Fibroblast of skin of abdomen (primary cell): ENCODE data around the gene JPT2.
"Not testable (repeated sequence)": the region's sequence is repeated elsewhere in the genome, so short reads cannot be mapped to it uniquely, and the experiment has no call there.

ENCODE experiments used
- DNase-seq: peaks from one replicate; pipeline ENCODE4 v3.0.0-alpha.2; 2013

The JPT2 gene

DNA sequence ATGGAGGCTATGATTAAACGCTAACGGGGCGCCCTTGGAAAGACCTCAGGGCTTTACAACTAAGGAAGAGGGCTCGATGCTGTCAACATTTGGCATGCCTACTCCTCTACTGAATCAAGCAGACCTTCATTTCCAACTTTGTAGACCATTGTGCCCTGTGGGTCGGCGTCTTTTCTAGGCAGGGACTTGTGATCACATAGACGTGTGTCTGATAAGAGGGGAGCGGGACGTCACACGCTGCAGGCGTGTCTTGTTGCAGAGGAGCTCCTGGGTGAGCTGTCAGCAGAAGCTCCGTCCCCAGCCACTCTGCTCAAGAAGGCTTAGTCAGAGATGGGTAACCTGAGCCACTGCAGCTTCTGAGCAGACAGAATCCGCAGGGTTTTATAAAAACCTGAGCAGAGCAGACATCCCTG is 30.7 kb downstream of the JPT2 start:
- DNase-seq: peak; percentile 26

DNA sequence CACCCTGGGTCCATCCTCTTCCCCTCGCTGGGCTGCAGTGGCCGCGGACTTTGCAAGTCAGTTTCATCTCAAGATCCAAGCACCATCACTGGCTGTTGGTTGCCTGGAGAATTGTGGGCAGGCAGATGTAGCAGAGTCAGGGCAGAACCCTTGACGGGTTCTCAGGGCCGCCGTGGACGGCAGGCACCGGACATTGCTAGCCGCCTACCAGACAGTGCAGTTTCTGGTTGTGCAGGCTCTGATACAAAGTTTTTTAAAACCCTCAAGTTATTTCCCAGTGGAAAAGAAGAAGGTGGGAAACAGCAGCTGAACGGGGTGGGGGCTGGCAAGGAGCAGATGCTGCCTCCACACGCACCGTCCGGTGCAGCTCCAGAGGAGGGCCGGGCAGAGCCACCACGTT is 31.3 kb downstream of the JPT2 start:
- DNase-seq: no peak

DNA sequence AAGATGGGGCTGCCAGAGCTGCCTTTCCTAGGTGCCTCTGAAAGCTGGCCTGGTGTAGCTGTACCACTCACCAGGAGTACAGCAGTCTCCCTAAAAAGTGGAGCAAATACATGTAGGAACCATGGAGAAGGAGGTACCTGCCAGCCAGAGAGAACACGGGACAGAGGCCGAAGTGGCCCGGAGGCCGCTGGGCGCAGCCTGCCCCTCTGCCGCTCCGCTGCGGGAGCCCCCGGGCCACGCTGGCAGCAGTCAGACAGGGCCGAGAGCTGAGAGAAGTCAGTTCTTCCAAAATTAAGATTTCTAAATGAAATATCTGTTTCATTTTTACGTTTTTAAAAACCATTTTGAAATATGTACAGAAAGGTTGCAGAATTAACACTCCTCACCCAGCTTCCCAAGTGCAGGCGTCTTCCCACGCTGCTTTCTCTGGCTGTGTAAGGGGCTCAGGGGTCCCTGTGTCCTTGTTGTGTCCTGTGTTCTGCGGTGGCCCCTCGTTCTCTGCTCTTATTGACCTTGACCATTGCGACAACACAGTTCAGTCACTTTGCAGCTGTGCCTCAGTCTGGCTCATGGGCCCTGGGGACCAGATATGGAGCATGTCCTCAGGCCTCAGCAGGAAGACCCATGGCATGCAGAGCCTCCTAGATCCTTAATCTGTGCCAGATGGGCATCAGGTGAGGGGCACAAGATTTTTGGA is 32.9 kb downstream of the JPT2 start:
- no peak for DNase-seq

DNA sequence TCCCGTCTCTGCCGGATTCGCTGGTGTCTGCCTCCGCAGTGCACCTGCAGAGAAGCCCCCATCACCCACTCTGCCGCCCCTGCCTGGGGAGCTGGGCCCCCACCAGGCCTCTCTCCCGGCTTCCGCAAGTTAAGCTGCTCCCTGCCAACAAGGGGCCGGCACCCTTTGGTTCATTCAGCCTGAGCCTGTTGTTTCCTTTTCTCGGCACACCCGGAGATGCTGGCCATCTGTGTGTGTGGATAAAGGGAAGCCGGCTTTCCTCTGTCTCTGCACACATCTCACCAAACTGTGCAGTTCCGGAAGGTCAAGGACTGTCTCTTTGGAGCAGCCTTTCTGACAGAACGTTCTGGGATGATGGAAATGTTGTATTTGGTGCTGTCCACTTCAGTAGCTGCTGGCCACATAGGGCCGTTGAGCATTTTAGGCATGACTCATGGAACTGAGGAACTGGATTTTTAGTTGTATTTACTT is 34.7 kb downstream of the JPT2 start:
- no peak for DNase-seq

DNA sequence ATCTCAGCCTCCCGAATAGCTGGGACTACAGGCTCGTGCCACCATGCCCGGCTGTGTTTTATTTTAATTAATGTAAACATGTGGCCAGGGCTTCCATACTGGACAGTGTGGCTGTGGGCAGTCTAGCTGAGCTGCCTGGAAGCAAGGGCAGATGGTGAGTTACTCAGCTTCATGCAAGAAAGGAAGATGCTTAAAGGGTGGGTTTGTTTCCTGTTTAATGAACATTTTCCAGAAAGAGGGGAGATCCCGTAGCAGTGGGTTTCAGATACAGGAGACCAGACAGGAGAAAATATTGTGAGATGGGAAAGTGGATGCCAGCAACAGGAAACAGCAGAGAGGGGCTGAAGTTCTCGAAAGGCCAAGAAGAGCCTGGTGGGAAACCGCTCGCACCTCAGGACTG is 35.3 kb downstream of the JPT2 start:
- no peak for DNase-seq

DNA sequence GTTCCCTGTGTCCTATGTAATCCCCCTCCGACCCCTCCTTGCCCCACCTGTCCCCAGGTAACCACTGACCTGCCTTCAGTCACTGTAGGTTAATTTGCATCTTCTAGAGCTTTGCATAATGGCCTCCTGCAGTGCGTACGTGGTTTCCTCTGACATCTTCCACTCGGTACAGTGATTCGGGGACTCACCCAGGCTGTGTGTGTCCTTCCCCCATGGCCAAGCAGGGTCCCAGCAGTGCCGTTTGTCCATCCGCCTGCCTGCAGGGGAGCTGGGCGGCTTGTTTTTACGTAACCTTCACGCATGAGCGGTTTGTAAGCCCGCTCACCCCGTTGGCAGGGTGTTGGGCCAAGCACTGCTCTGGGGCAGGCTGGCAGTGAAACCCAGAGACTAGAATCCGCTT is 35.9 kb downstream of the JPT2 start:
- no peak for DNase-seq

DNA sequence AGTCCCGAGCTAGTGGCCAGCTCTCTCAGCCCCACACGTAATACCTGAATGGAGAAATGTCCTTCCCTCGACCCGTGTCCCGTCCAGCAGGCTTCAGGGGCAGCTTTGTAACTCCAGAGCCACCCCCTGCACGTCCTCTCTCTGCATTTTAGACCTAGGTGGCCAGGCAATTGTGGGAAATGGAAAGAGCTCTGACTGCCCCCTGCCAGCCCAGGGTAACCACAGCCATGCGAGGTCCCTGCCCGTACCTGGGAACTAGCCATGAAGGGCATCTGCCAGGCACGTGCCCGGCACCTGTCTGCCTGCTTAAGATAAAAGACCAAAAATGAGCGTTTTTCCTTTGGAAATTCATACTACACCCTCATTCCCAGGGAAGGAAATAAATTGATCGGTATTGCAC is 37.1 kb downstream of the JPT2 start:
- no peak for DNase-seq

DNA sequence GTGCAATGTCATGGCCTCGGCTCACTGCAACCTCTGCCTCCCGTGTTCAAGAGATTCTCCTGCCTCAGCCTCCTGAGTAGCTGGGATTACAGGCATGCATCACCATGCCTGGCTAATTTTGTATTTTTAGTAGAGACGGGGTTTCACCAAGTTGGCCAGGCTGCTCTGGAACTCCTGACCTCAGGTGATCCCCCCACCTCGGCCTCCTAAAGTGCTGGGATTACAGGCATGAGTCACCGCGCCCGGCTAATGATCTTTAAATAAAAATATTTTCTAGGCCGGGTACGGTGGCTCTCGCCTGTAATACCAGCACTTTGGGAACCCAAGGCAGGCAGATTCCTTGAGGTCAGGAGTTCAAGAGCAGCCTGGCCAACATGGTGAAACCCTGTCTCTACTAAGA is 40.2 kb downstream of the JPT2 start:
- DNase-seq: not testable (repeated sequence)

DNA sequence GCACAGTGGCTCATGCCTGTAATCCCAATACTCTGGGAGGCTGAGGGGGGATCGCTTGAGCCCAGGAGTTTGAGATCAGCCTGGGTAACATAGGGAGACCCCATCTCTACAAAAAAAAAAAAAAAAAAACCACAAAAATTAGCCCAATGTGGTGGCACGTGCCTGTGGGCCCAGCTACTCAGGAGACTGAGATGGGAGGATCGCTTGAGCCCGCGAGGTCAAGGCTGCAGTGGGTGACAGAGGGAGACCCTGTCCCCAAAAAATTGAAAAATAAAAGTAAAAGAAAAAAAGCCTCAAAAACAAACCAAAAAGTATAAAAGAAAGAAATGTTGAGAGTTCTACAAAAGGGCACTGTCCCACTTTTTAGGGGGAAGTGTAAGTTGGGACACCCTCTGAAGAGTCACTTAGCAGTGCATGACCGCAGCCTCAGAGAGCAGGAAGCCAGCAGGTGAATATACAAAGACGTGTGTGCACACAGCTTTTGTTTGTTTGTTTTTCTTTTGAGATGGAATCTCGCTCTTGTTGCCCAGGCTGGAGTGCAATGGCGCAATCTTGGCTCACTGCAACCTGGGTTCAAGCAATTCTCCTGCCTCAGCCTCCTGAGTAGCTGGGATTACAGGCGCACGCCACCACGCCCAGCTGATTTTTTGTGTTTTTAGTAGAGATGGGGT is 41.6 kb downstream of the JPT2 start:
- not testable (repeated sequence) for DNase-seq

DNA sequence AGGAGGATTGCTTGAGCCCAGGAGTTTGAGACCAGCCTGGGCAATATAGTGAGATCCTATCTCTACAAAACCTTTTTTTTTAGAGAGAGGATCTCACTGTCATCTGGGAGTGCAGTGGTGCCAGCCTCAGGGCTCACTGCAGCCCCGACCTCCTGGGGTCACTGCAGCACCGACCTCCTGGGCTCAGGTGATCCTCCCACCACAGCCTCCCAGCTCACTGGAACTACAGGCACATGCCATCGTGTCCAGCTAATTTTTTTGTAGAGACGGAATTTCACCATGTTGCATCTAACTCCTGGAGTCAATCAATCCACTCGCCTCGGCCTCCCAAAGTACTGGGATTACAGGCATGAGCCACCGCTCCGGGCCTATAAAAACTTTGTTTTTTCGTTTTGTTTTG is 43.3 kb downstream of the JPT2 start:
- no peak for DNase-seq

DNA sequence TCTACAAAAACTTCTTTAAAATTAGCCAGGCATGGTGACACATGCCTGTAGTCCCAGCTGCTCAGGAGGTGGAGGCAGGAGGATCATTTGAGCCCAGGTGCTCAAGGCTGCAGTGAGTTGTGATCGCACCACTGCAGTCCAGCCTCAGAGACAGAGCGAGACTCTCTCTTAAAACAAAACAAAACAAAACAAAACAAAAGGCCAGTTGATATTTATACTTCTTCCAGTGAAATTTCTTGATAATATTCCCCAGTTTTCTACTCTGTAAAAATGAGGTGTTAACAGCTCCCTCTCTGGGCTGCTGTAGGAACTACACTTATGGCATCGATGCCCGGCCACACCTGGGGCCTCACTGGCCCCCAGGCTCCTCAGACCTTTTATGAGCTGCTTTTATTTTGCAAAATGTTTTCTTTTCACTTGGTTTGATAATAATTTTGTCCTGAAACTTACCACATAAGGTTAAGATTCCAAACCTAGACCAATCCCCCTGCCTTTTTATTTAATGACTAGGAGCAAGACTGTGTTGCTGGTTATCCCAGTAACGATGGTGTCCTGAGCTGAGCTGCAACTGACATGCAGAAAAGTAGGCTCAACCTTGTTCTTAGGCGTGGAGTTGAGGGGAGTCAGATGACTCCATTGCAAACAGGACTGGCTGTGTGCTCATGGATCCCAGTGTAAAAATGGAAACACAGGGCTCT is 45.5 kb downstream of the JPT2 start:
- peak; percentile 19 for DNase-seq

DNA sequence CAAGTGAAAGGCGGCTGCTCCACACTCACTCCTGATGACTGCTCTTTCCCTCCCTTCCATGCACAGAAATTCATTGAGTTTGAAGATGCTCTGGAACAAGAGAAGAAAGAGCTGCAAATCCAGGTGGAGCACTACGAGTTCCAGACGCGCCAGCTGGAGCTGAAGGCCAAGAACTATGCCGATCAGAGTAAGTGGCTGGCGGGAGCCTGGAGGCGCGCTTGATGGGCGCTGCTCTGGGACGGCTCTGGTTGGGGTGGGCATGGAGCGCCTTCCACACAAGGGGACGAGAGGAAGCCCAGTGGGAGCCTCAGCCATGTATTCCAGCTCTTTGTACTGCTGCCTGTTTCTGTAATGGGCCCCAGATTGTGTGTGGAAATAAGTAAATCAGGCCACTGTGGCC is 46.4 kb downstream of the JPT2 start:
- no peak for DNase-seq

DNA sequence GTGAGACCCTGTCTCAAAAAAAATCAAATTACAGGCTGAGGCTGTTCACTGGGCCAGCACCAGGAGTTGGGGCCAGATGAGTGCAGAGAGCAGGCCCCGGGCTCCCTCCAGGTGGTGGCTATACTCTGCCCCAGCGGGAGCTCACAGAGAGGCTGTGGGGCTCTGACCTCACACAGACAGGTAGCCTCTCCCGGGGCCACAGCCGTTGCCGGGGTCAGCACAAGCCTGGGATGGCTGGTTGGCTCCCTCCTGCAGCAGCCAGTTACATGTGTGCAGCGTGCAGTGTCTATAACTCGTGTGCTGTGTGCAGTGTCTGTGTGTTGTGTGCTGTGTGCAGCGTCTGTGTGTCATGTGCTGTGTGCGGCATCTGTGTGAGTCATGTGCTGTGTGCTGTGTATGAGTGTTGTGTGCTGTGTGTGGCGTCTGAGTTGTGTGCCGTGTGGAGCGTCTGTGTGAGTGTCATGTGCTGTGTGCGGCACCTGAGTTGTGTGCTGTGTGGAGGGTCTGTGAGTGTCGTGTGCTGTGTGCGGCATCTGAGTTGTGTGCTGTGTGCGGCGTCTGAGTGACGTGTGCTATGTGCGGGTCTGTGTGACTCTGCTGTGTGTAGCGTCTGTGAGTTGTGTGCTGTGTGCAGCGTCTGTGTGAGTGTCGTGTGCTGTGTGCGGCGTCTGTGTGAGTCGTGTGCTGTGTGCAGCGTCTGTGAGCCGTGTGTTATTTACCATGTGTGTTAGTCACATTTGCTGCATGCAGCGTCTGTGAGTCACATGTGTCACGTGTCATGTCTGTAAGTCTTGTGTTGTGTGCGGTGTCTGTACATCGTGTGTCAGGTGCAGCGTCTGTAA is 48.8 kb downstream of the JPT2 start:
- no peak for DNase-seq

DNA sequence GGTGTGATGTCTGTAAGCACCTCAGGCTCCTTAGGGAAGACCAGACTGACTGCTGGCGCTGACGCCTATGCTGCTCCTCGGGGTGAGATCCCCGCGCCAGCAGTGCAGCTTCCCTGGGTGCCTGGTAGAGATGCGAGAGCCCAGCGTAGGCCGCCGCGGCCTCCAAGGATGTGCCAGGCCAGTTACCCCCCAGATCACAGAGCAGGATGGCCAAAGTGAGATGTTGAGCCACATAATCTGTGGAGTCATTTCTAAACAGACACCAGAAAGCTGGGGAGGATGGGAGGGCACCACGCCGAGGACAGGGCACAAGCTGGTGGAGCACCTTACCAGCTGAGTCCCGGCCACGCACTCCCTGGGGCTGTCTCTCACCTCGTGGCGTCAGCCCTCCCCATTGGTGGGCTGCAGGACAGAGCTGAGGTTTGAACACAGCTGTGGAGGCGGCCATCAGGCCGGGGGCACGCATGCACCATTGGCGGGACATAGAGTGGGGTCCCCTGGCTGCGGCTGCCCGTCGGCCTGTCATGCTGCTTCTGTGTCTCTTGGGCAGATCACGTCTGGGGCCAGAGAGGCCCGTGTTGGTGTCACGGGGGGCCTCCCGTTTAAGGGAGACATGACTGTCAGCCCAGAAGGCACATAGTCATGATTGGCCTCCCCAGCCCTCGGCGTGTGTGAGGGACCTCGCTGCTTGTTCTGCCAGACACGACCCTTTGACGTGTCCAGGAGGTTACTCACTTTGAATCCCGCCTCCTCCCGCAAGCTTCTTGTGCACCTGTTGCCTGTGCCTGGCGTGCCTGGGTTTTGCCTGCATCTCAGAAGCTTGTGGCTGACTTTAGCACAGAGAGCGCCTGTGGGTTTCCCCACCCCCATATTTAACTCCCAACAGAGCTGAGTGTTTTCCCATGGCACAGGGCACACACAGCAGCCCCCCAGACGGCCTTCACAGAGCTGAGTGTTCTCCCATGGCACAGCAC is 49.9 kb downstream of the JPT2 start:
- no peak for DNase-seq

DNA sequence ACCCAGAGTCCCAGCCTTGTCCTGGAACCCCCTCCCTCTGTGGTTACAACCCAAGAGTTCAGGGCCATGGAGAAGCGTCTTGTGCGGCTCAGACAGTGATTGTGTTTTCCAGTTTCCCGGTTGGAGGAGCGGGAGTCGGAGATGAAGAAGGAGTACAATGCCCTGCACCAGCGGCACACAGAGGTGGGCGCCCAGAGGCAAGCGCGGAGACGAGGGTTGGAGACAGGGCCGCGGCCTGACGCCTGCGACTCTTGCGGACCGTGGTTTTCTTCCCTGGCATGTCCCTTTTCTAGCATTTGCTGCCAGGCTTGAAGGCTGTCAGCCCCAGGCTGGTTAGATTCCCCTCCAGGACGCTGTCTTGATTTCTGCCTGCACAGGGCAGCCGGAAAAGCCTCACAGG is 50.9 kb downstream of the JPT2 start:
- DNase-seq: no peak

DNA sequence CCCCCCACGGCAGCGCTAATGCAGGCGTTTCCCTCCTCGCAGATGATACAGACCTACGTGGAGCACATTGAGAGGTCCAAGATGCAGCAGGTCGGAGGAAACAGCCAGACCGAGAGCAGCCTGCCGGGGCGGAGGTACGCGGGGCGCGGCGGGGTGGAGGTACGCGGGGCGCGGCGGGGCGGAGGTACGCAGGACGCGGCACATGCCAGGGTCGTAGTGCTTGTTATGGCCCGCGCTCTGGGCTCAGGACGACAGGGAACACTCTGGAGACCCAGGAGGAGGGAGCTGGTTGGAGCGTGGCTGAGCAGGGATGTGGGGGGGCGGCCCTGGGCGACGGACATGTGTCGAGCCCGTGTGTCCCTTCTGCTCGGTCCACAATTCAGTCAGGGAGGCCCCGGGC is 51.4 kb downstream of the JPT2 start:
- no peak for DNase-seq

DNA sequence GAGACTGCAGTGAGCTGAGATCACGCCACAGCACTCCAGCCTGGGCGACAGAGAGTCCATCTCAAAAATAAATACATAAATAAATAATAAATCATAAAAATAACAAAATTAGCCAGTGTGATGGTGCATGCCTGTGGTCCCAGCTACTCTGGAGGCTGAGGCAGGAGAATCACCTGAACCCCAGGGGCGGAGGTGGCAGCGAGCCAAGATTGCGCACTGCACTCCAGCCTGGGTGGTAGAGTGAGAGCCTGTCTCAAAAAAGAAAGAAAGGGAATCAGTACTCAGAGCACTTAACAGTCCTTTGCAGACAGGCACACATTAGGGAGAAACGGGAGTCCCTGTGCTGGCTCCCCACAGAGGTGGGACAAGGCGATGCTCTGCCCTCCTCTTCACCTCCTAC is 53.0 kb downstream of the JPT2 start:
- no peak for DNase-seq

DNA sequence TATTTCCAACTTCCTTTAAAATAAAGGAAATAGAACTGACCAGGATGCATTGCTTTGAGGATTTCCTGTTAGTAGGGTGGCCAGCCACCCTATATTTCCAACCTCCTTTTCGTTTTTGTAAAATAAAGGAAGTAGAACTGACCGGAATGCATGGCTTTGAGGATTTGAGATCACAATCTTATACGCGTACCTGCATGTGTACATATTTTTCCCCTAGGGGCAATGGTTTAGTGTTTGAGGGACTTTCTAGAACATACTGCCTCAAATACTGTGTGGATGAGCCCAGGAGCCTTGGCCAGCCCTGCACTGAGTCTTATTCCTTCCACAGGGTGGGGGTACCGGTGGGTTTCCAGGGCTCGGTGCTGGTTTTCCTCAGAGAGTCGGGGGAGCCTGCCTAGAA is 53.5 kb downstream of the JPT2 start:
- no peak for DNase-seq

DNA sequence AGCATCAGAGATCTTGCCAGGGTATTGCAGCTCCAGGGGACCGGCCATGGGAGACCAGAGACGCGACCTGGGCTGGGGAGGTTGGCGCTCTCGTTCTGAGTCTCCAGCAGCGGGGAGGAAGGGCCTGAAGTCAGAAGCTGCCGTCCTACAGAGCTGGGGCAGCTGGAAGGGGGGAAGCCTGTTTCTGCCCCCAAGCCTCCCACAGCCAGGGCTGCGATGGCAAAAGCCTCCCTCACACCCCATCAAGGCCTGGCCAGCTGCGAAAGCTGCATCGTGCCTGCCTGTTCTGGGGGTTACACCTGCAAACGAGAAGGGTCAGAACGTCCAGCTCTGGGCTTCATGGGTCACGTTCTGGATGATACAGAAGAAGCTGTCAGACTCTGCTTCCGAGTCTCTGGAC is 54.0 kb downstream of the JPT2 start:
- DNase-seq: no peak

DNA sequence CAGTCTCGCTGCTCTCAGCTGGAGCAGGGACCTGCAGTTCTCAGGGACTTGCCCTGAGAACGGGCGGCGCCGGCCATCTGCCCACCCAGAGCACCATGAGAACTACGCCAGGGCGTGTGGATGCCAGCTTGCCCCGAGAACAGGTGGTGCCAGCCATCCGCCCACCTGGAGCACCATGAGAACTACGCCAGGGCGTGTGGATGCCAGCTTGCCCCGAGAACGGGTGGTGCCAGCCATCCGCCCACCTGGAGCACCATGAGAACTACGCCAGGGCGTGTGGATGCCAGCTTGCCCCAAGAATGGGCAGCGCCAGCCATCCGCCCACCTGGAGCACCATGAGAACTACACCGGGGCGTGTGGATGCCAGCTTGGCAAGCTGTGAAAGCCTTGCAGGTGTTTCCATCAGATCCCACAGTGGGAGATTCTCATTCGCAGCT is 54.5 kb downstream of the JPT2 start:
- DNase-seq: not testable (repeated sequence)

DNA sequence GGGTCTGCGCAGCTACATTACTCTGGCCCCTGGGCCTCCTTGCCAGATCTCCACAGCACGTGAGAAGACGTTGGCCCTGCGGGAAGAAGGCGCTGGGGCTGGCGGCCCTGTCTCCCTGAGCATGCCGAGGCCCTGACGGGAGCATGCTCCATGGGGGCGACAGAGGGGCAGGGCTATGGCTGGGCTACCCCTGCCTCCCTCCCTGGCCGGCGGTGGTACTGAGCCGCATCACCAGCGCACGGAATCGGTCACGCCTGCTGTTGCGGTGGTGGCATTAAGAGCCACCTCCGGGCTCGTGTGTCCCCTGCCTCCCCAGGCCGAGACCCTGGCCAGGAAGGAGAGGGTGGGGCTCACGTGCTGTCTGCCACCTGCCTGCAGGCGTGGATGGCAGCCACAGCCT is 56.0 kb downstream of the JPT2 start:
- no peak for DNase-seq

DNA sequence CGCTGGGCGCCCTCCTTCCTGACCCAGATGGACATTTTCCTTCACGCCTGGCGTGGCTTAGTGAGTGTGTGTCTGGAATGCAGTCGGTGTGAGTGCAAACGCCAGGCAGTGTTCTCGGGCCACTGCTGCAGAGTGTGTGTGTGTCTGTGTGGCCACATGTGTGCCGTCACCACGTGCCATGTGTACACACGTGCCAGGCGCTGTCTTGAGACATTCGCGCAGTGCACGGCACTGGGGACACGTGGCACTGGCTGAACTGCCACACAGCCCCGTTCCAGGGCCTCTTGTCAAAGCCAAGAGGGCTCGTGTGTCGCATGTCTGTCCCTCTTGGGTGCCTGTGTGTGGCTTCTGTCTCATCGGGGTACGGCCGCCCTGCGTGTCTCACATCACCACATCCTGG is 56.7 kb downstream of the JPT2 start:
- DNase-seq: no peak
